H9 (cell line): ENCODE results near the gene ALG12. TPM values are rescaled to one million over a fixed set of nuclear protein-coding genes. Genes with fewer than 3 reads are reported as not detected.
A peak's percentile ranks its signal among the peaks of the same experiment; 100 is the strongest.

ENCODE experiments used
- DNase-seq: peaks from one replicate; pipeline ENCODE4 v3.0.0-alpha.2; 2017
- H2AFZ ChIP-seq: one replicate; pipeline ENCODE4 v1.6.1; 2013; ENCODE audit warnings: mild to moderate bottlenecking, low read length, control low read depth, moderate library complexity
- H2AK5ac ChIP-seq: 2 replicates; pipeline ENCODE4 v1.6.1; 2013; ENCODE audit warnings: low read length, control low read depth, mixed read lengths; ENCODE audit not compliant: insufficient read length
- H2BK120ac ChIP-seq: one replicate; pipeline ENCODE4 v1.6.1; 2013; ENCODE audit warnings: low read depth, mild to moderate bottlenecking, low read length, control low read depth, inconsistent platforms; ENCODE audit not compliant: poor library complexity, severe bottlenecking
- H2BK12ac ChIP-seq: 2 replicates; pipeline ENCODE4 v1.6.1; 2013; ENCODE audit warnings: low read length, control low read depth, mixed read lengths, low read depth; ENCODE audit not compliant: insufficient read length
- H2BK15ac ChIP-seq: 2 replicates; pipeline ENCODE4 v1.6.1; 2013; ENCODE audit warnings: low read depth, low read length, control low read depth
- H2BK20ac ChIP-seq: one replicate; pipeline ENCODE4 v1.6.1; 2013; ENCODE audit warnings: low read depth, mild to moderate bottlenecking, low read length, control low read depth, inconsistent platforms; ENCODE audit not compliant: poor library complexity, severe bottlenecking
- H2BK5ac ChIP-seq: 2 replicates; pipeline ENCODE4 v1.6.1; 2013; ENCODE audit warnings: low read length, control low read depth, mixed read lengths; ENCODE audit not compliant: insufficient read length
- H3K14ac ChIP-seq: 2 replicates; pipeline ENCODE4 v1.6.1; 2013; ENCODE audit warnings: low read length, control low read depth; ENCODE audit not compliant: insufficient read depth
- H3K18ac ChIP-seq: 2 replicates; pipeline ENCODE4 v1.6.1; 2013; ENCODE audit warnings: low read depth, mild to moderate bottlenecking, mixed read lengths, low read length, control low read depth; ENCODE audit not compliant: insufficient read length
- H3K23ac ChIP-seq: 2 replicates; pipeline ENCODE4 v1.6.1; 2013; ENCODE audit warnings: low read length, control low read depth, mixed read lengths, low read depth; ENCODE audit not compliant: insufficient read length
- H3K23me2 ChIP-seq: 2 replicates; pipeline ENCODE4 v1.6.1; 2013; ENCODE audit warnings: low read depth, mild to moderate bottlenecking, mixed read lengths, low read length, control low read depth; ENCODE audit not compliant: insufficient read length, poor library complexity, severe bottlenecking
- H3K27ac ChIP-seq: 2 replicates; pipeline ENCODE4 v1.5.1; 2013; ENCODE audit warnings: low read length, control low read depth, mixed read lengths, low read depth; ENCODE audit not compliant: insufficient read length
- H3K27me3 ChIP-seq: 2 replicates; pipeline ENCODE4 v1.6.1; 2013; ENCODE audit warnings: low read length, control low read depth, inconsistent platforms; ENCODE audit not compliant: insufficient read depth
- H3K4ac ChIP-seq: 2 replicates; pipeline ENCODE4 v1.6.1; 2013; ENCODE audit warnings: low read depth, mild to moderate bottlenecking, control low read depth, inconsistent platforms, low read length, moderate library complexity
- H3K4me1 ChIP-seq: 2 replicates; pipeline ENCODE4 v1.6.1; 2013; ENCODE audit warnings: low read length, control low read depth, inconsistent platforms; ENCODE audit not compliant: insufficient read depth
- H3K4me2 ChIP-seq: 2 replicates; pipeline ENCODE4 v1.6.1; 2013; ENCODE audit warnings: low read length, control low read depth, mixed read lengths; ENCODE audit not compliant: insufficient read length, insufficient read depth
- H3K56ac ChIP-seq: 2 replicates; pipeline ENCODE4 v1.6.1; 2013; ENCODE audit warnings: low read depth, mild to moderate bottlenecking, mixed read lengths, low read length, control low read depth; ENCODE audit not compliant: insufficient read length
- H3K79me1 ChIP-seq: 2 replicates; pipeline ENCODE4 v1.6.1; 2013; ENCODE audit warnings: low read depth, mild to moderate bottlenecking, moderate library complexity, low read length, control low read depth, inconsistent platforms; ENCODE audit not compliant: insufficient read depth, poor library complexity, severe bottlenecking
- H3K79me2 ChIP-seq: 2 replicates; pipeline ENCODE4 v1.6.1; 2013; ENCODE audit warnings: low read length, control low read depth, inconsistent platforms; ENCODE audit not compliant: insufficient read depth
- H3K9ac ChIP-seq: 2 replicates; pipeline ENCODE4 v1.6.1; 2013; ENCODE audit warnings: low read length, control low read depth, mixed read lengths; ENCODE audit not compliant: insufficient read length; ENCODE audit errors: extremely low read depth
- H3K9me3 ChIP-seq: one replicate; pipeline ENCODE4 v1.6.1; 2013; ENCODE audit warnings: low read depth, low read length, inconsistent platforms; ENCODE audit not compliant: control insufficient read depth
- H3T11ph ChIP-seq: one replicate; pipeline ENCODE4 v1.6.1; 2013; ENCODE audit warnings: mild to moderate bottlenecking, low read length, control low read depth, inconsistent platforms
- H4K20me1 ChIP-seq: one replicate; pipeline ENCODE4 v1.6.1; 2013; ENCODE audit not compliant: control insufficient read depth, insufficient read length, insufficient read depth
- H4K5ac ChIP-seq: 2 replicates; pipeline ENCODE4 v1.6.1; 2013; ENCODE audit warnings: low read depth, mild to moderate bottlenecking, mixed read lengths, low read length, control low read depth; ENCODE audit not compliant: insufficient read length
- H4K8ac ChIP-seq: replicated peaks from 2 replicates; pipeline ENCODE4 v1.6.1; 2013; ENCODE audit warnings: low read length, control low read depth, mixed read lengths, low read depth; ENCODE audit not compliant: insufficient read length
- H4K91ac ChIP-seq: 2 replicates; pipeline ENCODE4 v1.6.1; 2013; ENCODE audit warnings: low read depth, mild to moderate bottlenecking, moderate library complexity, mixed read lengths, low read length, control low read depth; ENCODE audit not compliant: insufficient read length
- H3K27ac Mint-ChIP-seq, 3 experiments: 2 replicates in 2 of 3; 3 replicates in 1 of 3; pipeline ENCODE4 v1.8.0; 2020 to 2021; ENCODE audit warnings: mixed read lengths in 3 of 3, mild to moderate bottlenecking in 1 of 3, moderate library complexity in 1 of 3
- H3K27me3 Mint-ChIP-seq: 2 replicates; pipeline ENCODE4 v1.8.0; 2021; ENCODE audit warnings: low read depth, mild to moderate bottlenecking, moderate library complexity, mixed read lengths
- H3K36me3 Mint-ChIP-seq, 3 experiments: 2 replicates in 2 of 3; 3 replicates in 1 of 3; pipeline ENCODE4 v1.8.0; 2020 to 2021; ENCODE audit warnings: low read depth in 3 of 3, mixed read lengths in 3 of 3; ENCODE audit not compliant: insufficient read depth in 1 of 3
- H3K4me1 Mint-ChIP-seq, 2 experiments: 2 replicates each; pipeline ENCODE4 v1.8.0; 2020; ENCODE audit warnings: mixed read lengths in 2 of 2
- H3K4me3 Mint-ChIP-seq, 2 experiments: 2 replicates in 1 of 2; 3 replicates in 1 of 2; pipeline ENCODE4 v1.8.0; 2020 to 2021; ENCODE audit warnings: mild to moderate bottlenecking in 2 of 2, mixed read lengths in 2 of 2, moderate library complexity in 1 of 2
- H3K9me3 Mint-ChIP-seq, 2 experiments: 2 replicates in 1 of 2; 3 replicates in 1 of 2; pipeline ENCODE4 v1.8.0; 2020; ENCODE audit warnings: mild to moderate bottlenecking in 2 of 2, mixed read lengths in 2 of 2, moderate library complexity in 1 of 2
- CTCF ChIP-seq: fragments of 200-600 bp; sonication (generic); conservative IDR thresholded peaks from 3 replicates; pipeline ENCODE4 v1.8.0; 2021; ENCODE audit warnings: antibody characterized with exemption, mild to moderate bottlenecking
- WGBS: extraction: QIAGEN DNeasy Blood & Tissue Kit; methylation state at CpG from one replicate; pipeline ENCODE4 v1.1.7; 2013; ENCODE audit warnings: missing lambda C conversion rate, low lambda C conversion rate, mixed read lengths; ENCODE audit not compliant: insufficient read length; ENCODE audit errors: extremely low coverage; 5-methylcytosine and 5-hydroxymethylcytosine counted together
- total RNA-seq: library from RNA; stranded (reverse); gene quantifications from 2 replicates; pipeline ENCODE4 v1.2.1, GENCODE V29; 2021

The ALG12 gene
- total RNA-seq, 1 experiment from 2014 or later = 19.2 TPM

- Histone ChIP-seq H2AFZ (no peak overlapping the region), H3K18ac (no peak overlapping the region), H3K79me2 (no peaks in the 10 kb centered on the region), H4K91ac (no peak overlapping the region), H4K20me1 (no peaks in the 10 kb centered on the region), H2BK120ac (no peak overlapping the region), H3K4me2 (no peak overlapping the region), H3K9me3 (no peaks in the 10 kb centered on the region), H3K56ac (no peak overlapping the region), H3T11ph (no peak overlapping the region), H4K5ac (no peak overlapping the region), H3K27ac (no peak overlapping the region), H2BK20ac (no peak overlapping the region), H3K79me1 (no peaks in the 10 kb centered on the region), H3K23me2 (peaks cover 9% of the 10 kb centered on the region), H3K27me3 (no peaks in the 10 kb centered on the region), H3K4me1 (no peaks in the 10 kb centered on the region), H3K23ac (no peak overlapping the region), H3K14ac (no peak overlapping the region), H3K9ac (no peak overlapping the region), H2BK15ac (no peak overlapping the region), H2AK5ac (no peak overlapping the region), H4K8ac (no peak overlapping the region), H2BK5ac (no peak overlapping the region), H3K4ac (no peak overlapping the region), H2BK12ac (no peak overlapping the region)
- peaks cover 0 to 29% (median 11%) of the 10 kb centered on the region in 3 experiments; a peak in 6 of 7 replicates for H3K36me3 Mint-ChIP-seq
- peak overlapping the region in 1 of 3 experiments; percentile 53; a peak in 1 of 7 replicates for H3K27ac Mint-ChIP-seq
- H3K4me3 Mint-ChIP-seq = no peak overlapping the region
- no CpG with 5 or more reads among the region's 22 CpGs for WGBS
- H3K9me3 Mint-ChIP-seq = no peaks in the 10 kb centered on the region
- H3K27me3 Mint-ChIP-seq = peaks cover 2% of the 10 kb centered on the region; the same call in 1 of the 2 replicates
- no peak for TF ChIP-seq CTCF
- DNase-seq = no peak
- peaks cover 3 to 8% of the 10 kb centered on the region in 2 experiments for H3K4me1 Mint-ChIP-seq
These were observed 4.2 kb upstream of the ALG12 start for GRCh38 chr22:49922484-49922883.
